ENCODE measurements around the gene C2orf49. TPM values are rescaled to one million over a fixed set of nuclear protein-coding genes. Genes with fewer than 3 reads are reported as not detected.

The C2orf49 gene
- total and polyA plus RNA-seq, 10 of the 15 experiments (the other 5 are each of a cell fraction or from before 2014, with no cell fraction given) = 7.2 to 24.2 (median 15.5) TPM

DNA sequence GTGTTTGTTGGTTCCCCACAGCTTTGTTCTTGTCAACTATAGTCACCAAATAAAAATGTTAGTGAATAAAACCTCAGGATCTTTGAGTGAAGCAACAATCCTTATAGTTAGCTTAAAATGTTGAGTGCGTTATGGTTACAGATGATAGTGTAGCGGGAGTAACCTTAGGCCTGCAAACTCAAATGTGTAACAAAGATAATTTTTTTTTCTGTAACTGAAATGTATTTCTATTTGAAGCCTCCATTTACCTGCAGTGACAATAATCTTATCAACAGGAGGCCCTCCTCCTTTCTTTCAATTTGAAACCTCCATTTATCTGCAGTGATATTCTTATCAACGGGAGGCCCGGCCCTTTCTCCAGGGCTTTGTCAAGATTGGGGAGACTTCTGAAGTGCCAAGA, 3.1 kb upstream of the C2orf49 start:
- Histone ChIP-seq H2AFZ (ENCODE audit: control insufficient read depth, low read depth, low read length) (no peak overlapping the region), H3K9me3 (replicated peaks; ENCODE audit: control insufficient read depth, insufficient read depth, low read length) (no peaks in the 10 kb centered on the region), H3K36me3 (ENCODE audit: control insufficient read depth in 2 of 2, insufficient read depth in 2 of 2, low read length in 1 of 2) (no peaks in the 10 kb centered on the region), H3K79me2 (ENCODE audit: control insufficient read depth, insufficient read depth, low read length) (peaks cover 46% of the 10 kb centered on the region), H3K9ac (ENCODE audit: control insufficient read depth, insufficient read depth, low read length) (no peak overlapping the region), H3K27me3 (replicated peaks in 1 of 2; ENCODE audit: control insufficient read depth in 2 of 2, insufficient read depth in 2 of 2, low read length in 1 of 2) (no peaks in the 10 kb centered on the region), H3K4me1 (ENCODE audit: control insufficient read depth, insufficient read depth, low read length) (peaks cover 7% of the 10 kb centered on the region), H3K27ac (ENCODE audit: control insufficient read depth, insufficient read depth) (no peak overlapping the region), H4K20me1 (ENCODE audit: control insufficient read depth, insufficient read depth) (no peaks in the 10 kb centered on the region), H3K4me3 (no peak overlapping the region), H3K4me2 (ENCODE audit: control insufficient read depth, insufficient read depth) (no peak overlapping the region)
- ChIA-PET RAD21 (ENCODE audit: unreplicated experiment) (no interaction called here), POLR2A (no interaction called here), CTCF (interaction anchor here (1.1 kb wide), 1 partner anchor 10 kb away, joined by 3 read pairs; no protein-coding TSS in a partner anchor), SMC1A (ENCODE audit: uncharacterized antibody, unreplicated experiment) (no interaction called here)
- ATAC-seq (no peak), FAIRE-seq (no peak), DNase-seq (ENCODE audit: low read depth, low spot score) (no peak)
- in situ Hi-C loops (cut with MboI) = no loop called here
- BruUV-seq (replicated peaks) = no TSS peak
- intact Hi-C loops (cut with micrococcal nuclease; ENCODE audit: unreplicated experiment) = loop anchor here (10.0 kb wide), 1 partner anchor 411 kb away; the partner anchor contains the start of gene NCK2
- TF ChIP-seq MTA3 (IDR thresholded peaks at IDR 0.05; ENCODE audit: borderline replicate concordance, low read length) (no peak), NFYA (IDR thresholded peaks at IDR 0.05; ENCODE audit: borderline replicate concordance, low read depth, low read length) (no peak)
- WGBS (ENCODE audit: insufficient coverage, insufficient replicate concordance, low lambda C conversion rate, missing lambda C conversion rate) = 98% methylated on average over 4 of the region's 4 CpGs

DNA sequence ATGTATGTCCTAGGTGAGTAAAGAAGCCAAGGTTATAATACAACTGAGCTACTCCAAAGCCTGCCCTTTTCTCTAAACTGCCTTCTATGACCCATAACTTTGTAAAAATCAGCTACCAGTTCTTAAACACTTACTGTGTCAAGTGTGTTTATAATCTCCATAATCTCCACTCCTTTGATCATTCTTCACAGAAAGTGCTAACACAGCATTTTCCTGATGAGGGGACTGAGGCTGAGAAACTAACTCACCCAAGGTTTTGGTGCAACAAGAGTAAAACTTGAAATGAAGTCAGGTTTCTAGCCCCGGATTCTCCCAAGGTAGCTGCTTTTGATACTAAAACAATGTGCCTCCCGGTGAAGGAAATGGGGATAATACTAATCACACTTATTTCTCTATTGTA, 1.9 kb upstream of the C2orf49 start:
- intact Hi-C loops (cut with micrococcal nuclease; ENCODE audit: unreplicated experiment) = loop anchor here (10.0 kb wide), 1 partner anchor 409 kb away; the partner anchor contains the start of gene NCK2
- WGBS (ENCODE audit: insufficient coverage, insufficient replicate concordance, low lambda C conversion rate, missing lambda C conversion rate) = 97% methylated on average over 2 of the region's 2 CpGs
- SMC1A ChIA-PET (ENCODE audit: uncharacterized antibody, unreplicated experiment) = interaction anchor here (0.9 to 1.2 kb wide), 3 partner anchors 9 to 13 kb away, joined by 3 to 4 read pairs (median 4); no protein-coding TSS in a partner anchor
- no peaks in the 10 kb centered on the region for H3K27me3 ChIP-seq (replicated peaks in 1 of 2; ENCODE audit: control insufficient read depth in 2 of 2, insufficient read depth in 2 of 2, low read length in 1 of 2)
- peaks cover 2 to 6% of the 10 kb centered on the region in 2 experiments; a peak in 3 of 4 replicates for H3K36me3 ChIP-seq (ENCODE audit: control insufficient read depth in 2 of 2, insufficient read depth in 2 of 2, low read length in 1 of 2)
- in situ Hi-C loops (cut with MboI) = no loop called here
- H3K9me3 ChIP-seq (replicated peaks; ENCODE audit: control insufficient read depth, insufficient read depth, low read length) = no peaks in the 10 kb centered on the region
- H3K4me3 ChIP-seq = no peak overlapping the region
- CTCF ChIA-PET = interaction anchor here (1.6 to 1.9 kb wide), 2 partner anchors 10 to 17 kb away, joined by 4 to 5 read pairs; no protein-coding TSS in a partner anchor
- POLR2A ChIA-PET = no interaction called here
- H2AFZ ChIP-seq (ENCODE audit: control insufficient read depth, low read depth, low read length) = no peak overlapping the region
- peaks cover 7% of the 10 kb centered on the region for H3K4me1 ChIP-seq (ENCODE audit: control insufficient read depth, insufficient read depth, low read length)
- ATAC-seq (no peak), FAIRE-seq (no peak), DNase-seq (ENCODE audit: low read depth, low spot score) (no peak)
- BruUV-seq (replicated peaks) = no TSS peak
- H3K9ac ChIP-seq (ENCODE audit: control insufficient read depth, insufficient read depth, low read length) = no peak overlapping the region
- no peak overlapping the region for H3K4me2 ChIP-seq (ENCODE audit: control insufficient read depth, insufficient read depth)
- no peaks in the 10 kb centered on the region for H4K20me1 ChIP-seq (ENCODE audit: control insufficient read depth, insufficient read depth)
- RAD21 ChIA-PET (ENCODE audit: unreplicated experiment) = no interaction called here
- H3K79me2 ChIP-seq (ENCODE audit: control insufficient read depth, insufficient read depth, low read length) = peaks cover 49% of the 10 kb centered on the region
- no peak overlapping the region for H3K27ac ChIP-seq (ENCODE audit: control insufficient read depth, insufficient read depth)
- no peak for TF ChIP-seq SIN3A (IDR thresholded peaks at IDR 0.05; ENCODE audit: low read depth, low read length)
- TF ChIP-seq, protein P1, sequence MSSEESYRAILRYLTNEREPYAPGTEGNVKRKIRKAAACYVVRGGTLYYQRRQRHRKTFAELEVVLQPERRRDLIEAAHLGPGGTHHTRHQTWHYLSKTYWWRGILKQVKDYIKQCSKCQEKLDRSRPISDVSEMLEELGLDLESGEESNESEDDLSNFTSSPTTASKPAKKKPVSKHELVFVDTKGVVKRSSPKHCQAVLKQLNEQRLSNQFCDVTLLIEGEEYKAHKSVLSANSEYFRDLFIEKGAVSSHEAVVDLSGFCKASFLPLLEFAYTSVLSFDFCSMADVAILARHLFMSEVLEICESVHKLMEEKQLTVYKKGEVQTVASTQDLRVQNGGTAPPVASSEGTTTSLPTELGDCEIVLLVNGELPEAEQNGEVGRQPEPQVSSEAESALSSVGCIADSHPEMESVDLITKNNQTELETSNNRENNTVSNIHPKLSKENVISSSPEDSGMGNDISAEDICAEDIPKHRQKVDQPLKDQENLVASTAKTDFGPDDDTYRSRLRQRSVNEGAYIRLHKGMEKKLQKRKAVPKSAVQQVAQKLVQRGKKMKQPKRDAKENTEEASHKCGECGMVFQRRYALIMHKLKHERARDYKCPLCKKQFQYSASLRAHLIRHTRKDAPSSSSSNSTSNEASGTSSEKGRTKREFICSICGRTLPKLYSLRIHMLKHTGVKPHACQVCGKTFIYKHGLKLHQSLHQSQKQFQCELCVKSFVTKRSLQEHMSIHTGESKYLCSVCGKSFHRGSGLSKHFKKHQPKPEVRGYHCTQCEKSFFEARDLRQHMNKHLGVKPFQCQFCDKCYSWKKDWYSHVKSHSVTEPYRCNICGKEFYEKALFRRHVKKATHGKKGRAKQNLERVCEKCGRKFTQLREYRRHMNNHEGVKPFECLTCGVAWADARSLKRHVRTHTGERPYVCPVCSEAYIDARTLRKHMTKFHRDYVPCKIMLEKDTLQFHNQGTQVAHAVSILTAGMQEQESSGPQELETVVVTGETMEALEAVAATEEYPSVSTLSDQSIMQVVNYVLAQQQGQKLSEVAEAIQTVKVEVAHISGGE (CRISPR knock-in tag; IDR thresholded peaks at IDR 0.05) = no peak
- TF ChIP-seq ZNF384 (IDR thresholded peaks at IDR 0.05; ENCODE audit: borderline replicate concordance, low read depth, low read length) = no peak
- TF ChIP-seq, protein P2, sequence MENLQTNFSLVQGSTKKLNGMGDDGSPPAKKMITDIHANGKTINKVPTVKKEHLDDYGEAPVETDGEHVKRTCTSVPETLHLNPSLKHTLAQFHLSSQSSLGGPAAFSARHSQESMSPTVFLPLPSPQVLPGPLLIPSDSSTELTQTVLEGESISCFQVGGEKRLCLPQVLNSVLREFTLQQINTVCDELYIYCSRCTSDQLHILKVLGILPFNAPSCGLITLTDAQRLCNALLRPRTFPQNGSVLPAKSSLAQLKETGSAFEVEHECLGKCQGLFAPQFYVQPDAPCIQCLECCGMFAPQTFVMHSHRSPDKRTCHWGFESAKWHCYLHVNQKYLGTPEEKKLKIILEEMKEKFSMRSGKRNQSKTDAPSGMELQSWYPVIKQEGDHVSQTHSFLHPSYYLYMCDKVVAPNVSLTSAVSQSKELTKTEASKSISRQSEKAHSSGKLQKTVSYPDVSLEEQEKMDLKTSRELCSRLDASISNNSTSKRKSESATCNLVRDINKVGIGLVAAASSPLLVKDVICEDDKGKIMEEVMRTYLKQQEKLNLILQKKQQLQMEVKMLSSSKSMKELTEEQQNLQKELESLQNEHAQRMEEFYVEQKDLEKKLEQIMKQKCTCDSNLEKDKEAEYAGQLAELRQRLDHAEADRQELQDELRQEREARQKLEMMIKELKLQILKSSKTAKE (IDR thresholded peaks at IDR 0.05; ENCODE audit: low read depth, poor library complexity, severe bottlenecking) = no peak
- TF ChIP-seq NFXL1 (IDR thresholded peaks at IDR 0.05; ENCODE audit: borderline replicate concordance) = no peak
- TF ChIP-seq, protein P3, sequence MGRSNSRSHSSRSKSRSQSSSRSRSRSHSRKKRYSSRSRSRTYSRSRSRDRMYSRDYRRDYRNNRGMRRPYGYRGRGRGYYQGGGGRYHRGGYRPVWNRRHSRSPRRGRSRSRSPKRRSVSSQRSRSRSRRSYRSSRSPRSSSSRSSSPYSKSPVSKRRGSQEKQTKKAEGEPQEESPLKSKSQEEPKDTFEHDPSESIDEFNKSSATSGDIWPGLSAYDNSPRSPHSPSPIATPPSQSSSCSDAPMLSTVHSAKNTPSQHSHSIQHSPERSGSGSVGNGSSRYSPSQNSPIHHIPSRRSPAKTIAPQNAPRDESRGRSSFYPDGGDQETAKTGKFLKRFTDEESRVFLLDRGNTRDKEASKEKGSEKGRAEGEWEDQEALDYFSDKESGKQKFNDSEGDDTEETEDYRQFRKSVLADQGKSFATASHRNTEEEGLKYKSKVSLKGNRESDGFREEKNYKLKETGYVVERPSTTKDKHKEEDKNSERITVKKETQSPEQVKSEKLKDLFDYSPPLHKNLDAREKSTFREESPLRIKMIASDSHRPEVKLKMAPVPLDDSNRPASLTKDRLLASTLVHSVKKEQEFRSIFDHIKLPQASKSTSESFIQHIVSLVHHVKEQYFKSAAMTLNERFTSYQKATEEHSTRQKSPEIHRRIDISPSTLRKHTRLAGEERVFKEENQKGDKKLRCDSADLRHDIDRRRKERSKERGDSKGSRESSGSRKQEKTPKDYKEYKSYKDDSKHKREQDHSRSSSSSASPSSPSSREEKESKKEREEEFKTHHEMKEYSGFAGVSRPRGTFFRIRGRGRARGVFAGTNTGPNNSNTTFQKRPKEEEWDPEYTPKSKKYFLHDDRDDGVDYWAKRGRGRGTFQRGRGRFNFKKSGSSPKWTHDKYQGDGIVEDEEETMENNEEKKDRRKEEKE (IDR thresholded peaks at IDR 0.05) = no peak

Data from GM12878 (cell line).